Keratinocyte (primary cell): Measurements from ENCODE around the gene GLDC.
"Not testable (repeated sequence)": the region's sequence is repeated elsewhere in the genome, so short reads cannot be mapped to it uniquely, and the experiment has no call there.

Experiments used
- CTCF ChIP-seq, 3 experiments: IDR thresholded peaks in 1 of 3; conservative IDR thresholded peaks in 1 of 3; optimal IDR thresholded peaks in 1 of 3; 2 replicates in 2 of 3; 3 replicates in 1 of 3; pipeline versions ENCODE3 to v1.5.1; 2011; ENCODE audit warnings: low read length in 3 of 3, mild to moderate bottlenecking in 3 of 3, moderate library complexity in 2 of 3, control low read depth in 1 of 3, inconsistent platforms in 1 of 3; ENCODE audit not compliant: insufficient read depth in 2 of 3; ENCODE audit errors: extremely low read depth in 1 of 3
- EZH2 ChIP-seq: IDR thresholded peaks from one replicate; pipeline ENCODE4 v1.6.1; 2012; ENCODE audit warnings: inconsistent platforms, mild to moderate bottlenecking, low read length, moderate library complexity

GRCh38 chr9:6690675-6691070, 45.1 kb upstream of the GLDC start:
- TF ChIP-seq EZH2; CTCF (optimal IDR thresholded peaks at IDR 0.05 in 1 of 3, IDR thresholded peaks at IDR 0.05 in 1 of 3, conservative IDR thresholded peaks at IDR 0.05 in 1 of 3; ENCODE audit: extremely low read depth in 1 of 3, insufficient read depth in 2 of 3, low read length in 3 of 3): not testable (repeated sequence)
